SK-MEL-5 (cell line): ENCODE data around the gene BRDT. TPM values are rescaled to one million over a fixed set of nuclear protein-coding genes. Genes with fewer than 3 reads are reported as not detected.

Source experiments
- DNase-seq: peaks from one replicate; pipeline ENCODE4 v3.0.0-alpha.2; 2016; ENCODE audit warnings: low read depth, low spot score
- in situ Hi-C: cut with HindIII; loops from 2 replicates; pipeline ENCODE4 v1.10.0; 2016; ENCODE audit warnings: low sequenced_read_pairs, high pct_unique_total_duplicates, low pct_unique_long_range_greater_than_20kb
- total RNA-seq: library from RNA; depleted of rRNA; stranded (reverse); fragments of >200 nt; shearing (Covaris generic); gene quantifications from 2 replicates; pipeline ENCODE4 v1.2.3, GENCODE V29; 2014; rRNA removed

BRDT gene
- total RNA-seq, 1 experiment from 2014 or later = not detected

- in situ Hi-C loops = no loop called here
- DNase-seq = no peak
Measured at GRCh38 chr1:92038695-92039346, 89.6 kb downstream of the BRDT start.

DNA sequence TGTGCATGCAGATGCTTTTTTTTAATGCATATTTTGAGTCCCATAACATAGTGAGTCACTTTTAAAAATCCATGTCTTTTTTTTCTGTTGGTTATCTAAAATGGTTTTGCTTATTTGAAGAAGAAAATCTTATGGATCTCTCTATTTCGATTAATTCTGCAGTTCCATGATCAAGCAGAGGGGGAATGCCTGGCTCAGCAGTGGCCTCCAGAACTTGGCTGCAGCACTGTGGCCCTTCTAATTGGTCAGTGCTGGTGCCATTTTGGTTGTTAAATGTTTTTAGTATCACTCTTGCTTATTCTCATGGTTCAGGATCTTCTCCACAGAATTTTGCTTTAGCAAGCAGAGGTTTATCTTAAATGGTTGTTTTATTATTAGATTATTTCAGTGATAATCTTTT is 91.8 kb downstream of the BRDT start:
- no peak for DNase-seq
- in situ Hi-C loops = no loop called here

- in situ Hi-C loops = no loop called here
- DNase-seq = no peak
Measured at GRCh38 chr1:92043621-92044020, 94.4 kb downstream of the BRDT start.

- in situ Hi-C loops = no loop called here
- DNase-seq = no peak
Measured at GRCh38 chr1:92045766-92046495, 96.7 kb downstream of the BRDT start.

GRCh38 chr1:92051948-92052347 is 102.7 kb downstream of the BRDT start:
- in situ Hi-C loops = no loop called here

More at GRCh38 chr1:92051948-92052347, 102.7 kb downstream of the BRDT start:
- DNase-seq = no peak

Other genes starting within 250 kb of the BRDT start
- gene TGFBR3, start 63.2 kb upstream of the BRDT start, total RNA-seq = 17.2 and 18.2 TPM in 2 replicates
- 6.5 and 8.3 TPM in 2 replicates for gene EPHX4, start 80.6 kb downstream of the BRDT start, total RNA-seq
- gene SETSIP, start 126.0 kb downstream of the BRDT start, total RNA-seq = not detected in 2 replicates
- 2.9 and 4.2 TPM in 2 replicates for gene BTBD8, start 130.9 kb downstream of the BRDT start, total RNA-seq